ENCODE measurements around the gene PORCN. TPM values are rescaled to one million over a fixed set of nuclear protein-coding genes. Genes with fewer than 3 reads are reported as not detected.

Gene PORCN
- total RNA-seq, 4 donors from 2014 or later = 15.0 to 21.5 (median 18.9) TPM

DNA sequence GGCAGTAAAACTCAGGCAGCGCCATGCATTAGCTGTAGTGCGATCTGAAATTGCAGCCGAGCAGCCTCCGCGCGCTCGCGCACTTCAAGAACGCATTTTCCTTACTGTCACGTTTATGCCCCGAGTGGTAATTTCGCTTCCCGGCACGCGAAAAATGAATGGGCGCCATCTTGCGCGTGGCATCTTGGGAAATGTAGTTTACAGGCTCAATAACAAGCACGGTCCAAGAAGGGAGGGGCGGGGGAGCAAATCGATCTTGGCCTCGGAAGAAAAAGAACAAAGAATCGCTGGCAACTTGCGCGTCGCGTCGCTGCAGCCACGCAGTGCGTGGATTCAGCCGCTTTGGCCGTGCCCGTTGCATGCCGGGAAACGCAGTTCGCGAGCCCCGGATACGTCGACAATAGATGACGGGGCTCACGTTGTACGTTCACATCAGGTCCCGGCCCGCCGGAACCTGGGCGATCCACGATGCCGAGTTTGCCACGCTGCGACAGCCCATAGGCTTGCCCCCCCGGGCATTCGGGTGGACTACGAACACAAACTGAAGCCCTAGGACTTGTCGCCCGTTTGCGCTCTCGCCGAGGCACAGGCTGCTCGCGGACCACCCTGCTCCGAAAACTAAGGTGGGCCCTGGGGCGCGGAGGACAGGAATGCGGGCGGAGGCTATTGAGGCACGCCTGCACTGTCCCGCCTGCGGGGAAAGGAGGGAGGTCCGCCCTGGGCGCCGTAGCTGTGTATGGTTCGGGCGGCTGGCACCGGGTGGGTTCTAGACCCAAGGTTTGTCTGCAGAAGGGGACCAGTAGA lies 32.8 kb upstream of the PORCN start, which contains the start of gene FTSJ1:
Gene FTSJ1, plus strand, starts transcription at position 426 of the 804 bp plus-strand sequence. CDS start 1,849 bp downstream, outside the sequence.
- intact Hi-C loops (cut with DNase I) = no loop called here
- H3K9me3 ChIP-seq = no peaks in the 10 kb centered on the region
- H3K36me3 ChIP-seq = peaks cover 0 to 11% (median 6%) of the 10 kb centered on the region in 4 donors
- peak; percentile 83 to 90 for TF ChIP-seq POLR2AphosphoS5 (IDR thresholded peaks at IDR 0.05)
- no peak for TF ChIP-seq EP300 (IDR thresholded peaks at IDR 0.05)
- no peak for TF ChIP-seq POLR2A (IDR thresholded peaks at IDR 0.05; ENCODE audit: low read depth)
- peak within 1 kb of the TSS; percentile 66 to 82 (median 69) for H3K4me3 ChIP-seq
- 48% methylated on average over 64 of the region's 75 CpGs for WGBS
- peaks cover 5 to 19% (median 13%) of the 10 kb centered on the region in 4 donors for H3K4me1 ChIP-seq
- peak within 1 kb of the TSS; percentile 80 to 86 (median 86) for H3K27ac ChIP-seq (replicated peaks in 1 of 4)
- peak; percentile 96 for DNase-seq (ENCODE audit: extremely low spot score)
- H3K27me3 ChIP-seq = no peaks in the 10 kb centered on the region

DNA sequence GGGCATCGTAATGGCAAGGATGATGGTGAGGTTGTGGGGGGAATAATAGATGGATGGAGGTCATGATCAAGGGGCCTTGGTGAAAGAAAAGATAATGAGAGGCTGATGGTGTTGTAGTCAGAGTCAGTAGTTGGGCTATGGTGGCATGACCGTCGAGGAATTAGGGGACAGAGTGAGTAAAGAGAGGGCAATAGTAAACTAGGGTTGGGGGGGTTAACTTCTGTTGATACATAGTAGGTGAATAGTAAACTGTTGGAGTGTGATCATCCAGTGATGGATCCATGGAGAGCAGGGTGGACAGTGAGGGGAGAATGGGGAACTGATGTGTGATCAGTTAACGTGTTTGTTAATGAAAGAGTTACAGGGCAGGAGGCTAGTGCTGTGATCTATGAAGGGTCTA lies 31.9 kb upstream of the PORCN start:
- no peaks in the 10 kb centered on the region for H3K9me3 ChIP-seq
- TF ChIP-seq EP300 (IDR thresholded peaks at IDR 0.05) (no peak), POLR2A (IDR thresholded peaks at IDR 0.05; ENCODE audit: low read depth) (no peak), POLR2AphosphoS5 (IDR thresholded peaks at IDR 0.05) (no peak)
- TF ChIP-seq, protein P1, sequence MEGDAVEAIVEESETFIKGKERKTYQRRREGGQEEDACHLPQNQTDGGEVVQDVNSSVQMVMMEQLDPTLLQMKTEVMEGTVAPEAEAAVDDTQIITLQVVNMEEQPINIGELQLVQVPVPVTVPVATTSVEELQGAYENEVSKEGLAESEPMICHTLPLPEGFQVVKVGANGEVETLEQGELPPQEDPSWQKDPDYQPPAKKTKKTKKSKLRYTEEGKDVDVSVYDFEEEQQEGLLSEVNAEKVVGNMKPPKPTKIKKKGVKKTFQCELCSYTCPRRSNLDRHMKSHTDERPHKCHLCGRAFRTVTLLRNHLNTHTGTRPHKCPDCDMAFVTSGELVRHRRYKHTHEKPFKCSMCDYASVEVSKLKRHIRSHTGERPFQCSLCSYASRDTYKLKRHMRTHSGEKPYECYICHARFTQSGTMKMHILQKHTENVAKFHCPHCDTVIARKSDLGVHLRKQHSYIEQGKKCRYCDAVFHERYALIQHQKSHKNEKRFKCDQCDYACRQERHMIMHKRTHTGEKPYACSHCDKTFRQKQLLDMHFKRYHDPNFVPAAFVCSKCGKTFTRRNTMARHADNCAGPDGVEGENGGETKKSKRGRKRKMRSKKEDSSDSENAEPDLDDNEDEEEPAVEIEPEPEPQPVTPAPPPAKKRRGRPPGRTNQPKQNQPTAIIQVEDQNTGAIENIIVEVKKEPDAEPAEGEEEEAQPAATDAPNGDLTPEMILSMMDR (IDR thresholded peaks at IDR 0.05) = no peak
- H3K36me3 ChIP-seq = peaks cover under 1 to 20% (median 14%) of the 10 kb centered on the region in 4 donors
- intact Hi-C loops (cut with DNase I) = no loop called here
- H3K4me1 ChIP-seq = peaks cover 5 to 19% (median 13%) of the 10 kb centered on the region in 4 donors
- DNase-seq (ENCODE audit: extremely low spot score) = no peak
- H3K27me3 ChIP-seq = no peaks in the 10 kb centered on the region
- H3K27ac ChIP-seq (replicated peaks in 1 of 4) = peak overlapping the region; percentile 80 to 86 (median 86)
- H3K4me3 ChIP-seq = peak overlapping the region; percentile 66 to 82 (median 69)
- WGBS = 81% methylated on average over 4 of the region's 4 CpGs

DNA sequence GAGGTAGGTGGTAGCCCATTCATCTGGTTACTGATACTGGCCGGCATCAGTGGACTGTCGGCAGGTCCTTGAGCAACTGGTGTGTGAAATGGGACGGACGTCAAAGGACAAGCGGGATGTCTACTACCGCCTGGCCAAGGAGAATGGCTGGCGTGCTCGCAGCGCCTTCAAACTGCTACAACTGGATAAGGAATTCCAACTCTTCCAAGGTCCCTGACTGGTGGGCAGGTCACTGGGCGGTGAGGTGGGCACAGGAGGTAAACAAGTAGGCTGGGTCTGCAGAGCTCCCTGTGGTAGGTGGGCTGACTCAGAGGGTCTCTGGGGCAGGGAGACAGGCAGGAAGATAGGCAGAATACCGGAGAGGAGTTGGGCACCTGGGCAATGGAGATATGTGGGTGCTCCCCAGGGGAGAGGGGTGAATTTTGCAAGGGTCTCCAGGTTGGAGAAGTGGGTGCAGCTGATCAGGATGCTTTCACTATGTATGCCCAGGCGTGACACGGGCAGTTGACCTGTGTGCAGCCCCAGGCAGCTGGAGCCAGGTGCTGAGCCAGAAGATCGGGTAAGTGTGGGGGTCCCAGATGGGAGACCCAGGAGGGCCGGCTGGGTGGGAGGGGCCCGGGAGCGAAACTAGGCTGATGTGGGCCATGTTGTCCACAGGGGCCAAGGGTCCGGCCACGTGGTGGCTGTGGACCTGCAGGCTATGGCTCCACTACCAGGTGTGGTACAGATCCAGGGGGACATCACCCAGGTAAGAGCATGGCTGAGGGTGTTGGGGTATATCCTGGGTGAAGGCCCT lies 30.6 kb upstream of the PORCN start:
- H3K9me3 ChIP-seq = no peaks in the 10 kb centered on the region
- intact Hi-C loops (cut with DNase I) = no loop called here

DNA sequence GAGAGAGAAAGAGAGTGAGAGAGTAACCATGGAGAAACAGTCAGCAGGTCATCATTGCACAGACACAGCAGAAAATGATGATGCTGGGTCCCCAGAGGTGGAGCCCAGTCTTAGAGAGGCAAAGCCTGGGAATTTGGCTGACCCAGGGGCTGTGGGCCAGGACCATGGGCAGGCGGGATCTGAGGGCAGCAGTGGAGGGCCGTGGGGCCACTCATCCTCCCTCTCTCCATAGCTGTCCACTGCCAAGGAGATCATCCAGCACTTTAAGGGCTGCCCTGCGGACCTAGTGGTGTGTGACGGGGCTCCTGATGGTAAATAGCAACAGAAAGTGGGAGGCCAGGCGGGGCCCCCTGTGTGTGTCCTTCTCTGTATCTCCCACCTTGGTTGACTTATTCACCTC lies 30.0 kb upstream of the PORCN start:
- Histone ChIP-seq H3K9me3 (no peaks in the 10 kb centered on the region), H3K4me3 (no peak overlapping the region), H3K27me3 (no peaks in the 10 kb centered on the region), H3K27ac (replicated peaks in 1 of 4) (no peak overlapping the region), H3K4me1 (peaks cover 5 to 19% (median 13%) of the 10 kb centered on the region in 4 donors), H3K36me3 (peaks cover 5 to 36% (median 31%) of the 10 kb centered on the region in 4 donors)
- whole genome bisulfite sequencing = 83% methylated on average over 5 of the region's 5 CpGs
- no peak for DNase-seq (ENCODE audit: extremely low spot score)
- intact Hi-C loops (cut with DNase I) = no loop called here
- no peak for TF ChIP-seq POLR2AphosphoS5 (IDR thresholded peaks at IDR 0.05)
- no peak for TF ChIP-seq POLR2A (IDR thresholded peaks at IDR 0.05; ENCODE audit: low read depth)

More for the DNA sequence above, 30.6 kb upstream of the PORCN start:
- 91% methylated on average over 19 of the region's 19 CpGs for WGBS
- no peak for TF ChIP-seq POLR2AphosphoS5 (IDR thresholded peaks at IDR 0.05)
- TF ChIP-seq POLR2A (IDR thresholded peaks at IDR 0.05; ENCODE audit: low read depth) = no peak
- TF ChIP-seq, protein P1 (IDR thresholded peaks at IDR 0.05) = no peak
- TF ChIP-seq EP300 (IDR thresholded peaks at IDR 0.05) = no peak
- DNase-seq (ENCODE audit: extremely low spot score) = no peak
- Histone ChIP-seq H3K27me3 (no peaks in the 10 kb centered on the region), H3K4me1 (peaks cover 5 to 19% (median 13%) of the 10 kb centered on the region in 4 donors), H3K4me3 (no peak overlapping the region), H3K36me3 (peaks cover 5 to 30% (median 26%) of the 10 kb centered on the region in 4 donors), H3K27ac (replicated peaks in 1 of 4) (no peak overlapping the region)

DNA sequence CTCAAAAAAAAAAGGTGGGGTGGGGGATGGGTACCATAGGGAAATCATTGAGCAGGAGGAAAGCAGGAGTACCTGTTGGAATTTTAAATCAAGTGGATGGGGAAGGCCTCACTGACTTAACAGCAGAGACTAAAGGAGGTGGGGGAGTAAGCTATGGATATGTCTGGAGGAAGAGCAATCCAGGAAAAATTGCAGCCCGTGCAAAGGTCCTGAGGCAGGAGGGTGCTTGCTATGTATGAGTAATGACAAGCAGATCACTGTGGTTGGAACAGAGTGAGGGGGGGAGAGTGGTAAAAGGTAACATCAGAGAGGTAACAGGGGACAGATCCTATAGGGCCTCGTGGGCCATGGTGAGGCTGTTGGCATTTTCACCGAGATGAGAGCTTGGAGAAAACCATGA lies 28.6 kb upstream of the PORCN start:
- intact Hi-C loops (cut with DNase I) = no loop called here
- Histone ChIP-seq H3K4me1 (peaks cover 3 to 15% (median 10%) of the 10 kb centered on the region in 4 donors), H3K4me3 (no peak overlapping the region), H3K27me3 (no peaks in the 10 kb centered on the region), H3K9me3 (no peaks in the 10 kb centered on the region), H3K36me3 (peaks cover 5 to 49% (median 38%) of the 10 kb centered on the region in 4 donors), H3K27ac (replicated peaks in 1 of 4) (no peak overlapping the region)
- TF ChIP-seq POLR2AphosphoS5 (IDR thresholded peaks at IDR 0.05) = no peak
- TF ChIP-seq EP300 (IDR thresholded peaks at IDR 0.05) = no peak
- no peak for TF ChIP-seq POLR2A (IDR thresholded peaks at IDR 0.05; ENCODE audit: low read depth)
- TF ChIP-seq, protein P1 (IDR thresholded peaks at IDR 0.05) = no peak
- 85% methylated on average over 3 of the region's 3 CpGs for WGBS
- no peak for DNase-seq (ENCODE audit: extremely low spot score)
